ENCODE results near the gene NOS1AP.
"Not testable (repeated sequence)": the region's sequence is repeated elsewhere in the genome, so short reads cannot be mapped to it uniquely, and the experiment has no call there.

The NOS1AP gene

GRCh38 chr1:162070825-162071224 is 1.3 kb downstream of the NOS1AP start:
- Histone ChIP-seq H3K36me3 (ENCODE audit: control insufficient read depth, insufficient read depth, low read length) (no peaks in the 10 kb centered on the region; the same call in 1 of the 2 replicates), H3K27me3 (ENCODE audit: control insufficient read depth, insufficient read depth, low read length) (no peaks in the 10 kb centered on the region), H3K27ac (ENCODE audit: low read length) (no peak overlapping the region), H3K4me1 (ENCODE audit: control insufficient read depth, insufficient read depth, low read length) (peaks cover 6% of the 10 kb centered on the region; the same call in 1 of the 2 replicates), H3K9me3 (ENCODE audit: control insufficient read depth, insufficient read depth, low read length) (no peaks in the 10 kb centered on the region), H3K4me3 (ENCODE audit: low read length) (peak overlapping the region; percentile 88; the same call in 1 of the 2 replicates)
- no peak for DNase-seq (ENCODE audit: low read depth, low spot score)
- no CpG with 5 or more reads among the region's 7 CpGs for WGBS (ENCODE audit: insufficient coverage, insufficient read length)

DNA sequence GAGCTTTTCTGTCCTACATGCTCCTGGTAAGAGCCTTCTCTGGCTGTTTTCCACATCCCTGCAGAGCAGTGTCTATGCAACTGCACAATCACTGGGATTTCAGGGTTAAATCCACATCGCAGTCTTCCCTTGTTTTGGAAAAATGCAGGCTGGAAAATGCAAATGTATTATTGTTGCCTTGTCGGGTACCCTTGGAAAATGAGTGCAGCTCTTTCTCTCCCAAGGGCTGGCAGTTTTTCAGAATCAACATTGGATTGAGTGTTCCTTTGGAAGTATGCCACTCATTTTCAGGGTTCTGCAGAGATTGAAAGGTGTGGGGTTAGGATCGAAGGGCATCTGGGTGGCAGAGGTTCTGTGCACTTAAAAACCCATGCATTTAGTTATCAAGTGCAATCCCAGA is 3.2 kb downstream of the NOS1AP start:
- Histone ChIP-seq H3K27me3 (ENCODE audit: control insufficient read depth, insufficient read depth, low read length) (no peaks in the 10 kb centered on the region), H3K4me1 (ENCODE audit: control insufficient read depth, insufficient read depth, low read length) (peaks cover 6% of the 10 kb centered on the region; the same call in 1 of the 2 replicates), H3K27ac (ENCODE audit: low read length) (no peak overlapping the region), H3K4me3 (ENCODE audit: low read length) (no peak overlapping the region), H3K36me3 (ENCODE audit: control insufficient read depth, insufficient read depth, low read length) (no peaks in the 10 kb centered on the region; the same call in 1 of the 2 replicates), H3K9me3 (ENCODE audit: control insufficient read depth, insufficient read depth, low read length) (no peaks in the 10 kb centered on the region)
- WGBS (ENCODE audit: insufficient coverage, insufficient read length) = no CpG with 5 or more reads among the region's 3 CpGs
- no peak for DNase-seq (ENCODE audit: low read depth, low spot score)

DNA sequence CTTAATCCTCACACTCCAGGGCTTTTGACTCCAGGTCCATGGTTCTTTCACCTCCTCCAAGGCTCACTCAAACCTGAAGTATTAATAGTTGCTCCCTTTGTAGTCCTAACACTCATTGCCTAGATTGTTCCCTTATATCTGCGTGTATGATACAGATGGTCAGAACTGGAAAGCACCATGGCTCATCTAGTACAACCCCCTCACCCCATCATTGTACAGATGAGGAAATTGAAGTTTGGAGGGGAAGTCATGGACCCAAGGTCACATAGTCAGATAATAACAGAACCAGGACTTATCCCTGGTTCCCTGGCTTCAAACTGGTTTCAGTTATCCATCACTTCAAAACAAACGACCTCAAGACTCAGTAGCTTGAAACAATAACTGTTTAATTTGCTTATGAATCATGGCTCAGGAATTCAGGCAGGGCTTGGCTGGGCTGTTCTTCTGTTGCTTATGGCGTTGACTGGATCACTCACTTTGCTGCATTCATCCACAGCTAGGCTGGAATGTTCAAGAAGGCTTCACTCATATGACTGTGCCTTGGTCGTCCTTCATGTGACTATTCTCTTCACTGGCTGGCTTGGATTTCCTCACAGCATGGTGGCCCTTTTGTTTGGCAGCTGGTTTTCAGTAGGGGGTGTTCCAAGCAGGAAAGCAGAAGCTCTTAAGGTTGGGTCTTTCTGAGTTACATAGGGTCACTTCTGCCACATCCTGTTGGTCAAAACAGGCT is 5.0 kb downstream of the NOS1AP start:
- no peak for DNase-seq (ENCODE audit: low read depth, low spot score)
- Histone ChIP-seq H3K36me3 (ENCODE audit: control insufficient read depth, insufficient read depth, low read length) (no peaks in the 10 kb centered on the region; the same call in 1 of the 2 replicates), H3K27ac (ENCODE audit: low read length) (no peak overlapping the region), H3K27me3 (ENCODE audit: control insufficient read depth, insufficient read depth, low read length) (no peaks in the 10 kb centered on the region), H3K9me3 (ENCODE audit: control insufficient read depth, insufficient read depth, low read length) (no peaks in the 10 kb centered on the region), H3K4me3 (ENCODE audit: low read length) (no peak overlapping the region), H3K4me1 (ENCODE audit: control insufficient read depth, insufficient read depth, low read length) (peaks cover 8% of the 10 kb centered on the region)
- WGBS (ENCODE audit: insufficient coverage, insufficient read length) = no CpG with 5 or more reads among the region's 4 CpGs

DNA sequence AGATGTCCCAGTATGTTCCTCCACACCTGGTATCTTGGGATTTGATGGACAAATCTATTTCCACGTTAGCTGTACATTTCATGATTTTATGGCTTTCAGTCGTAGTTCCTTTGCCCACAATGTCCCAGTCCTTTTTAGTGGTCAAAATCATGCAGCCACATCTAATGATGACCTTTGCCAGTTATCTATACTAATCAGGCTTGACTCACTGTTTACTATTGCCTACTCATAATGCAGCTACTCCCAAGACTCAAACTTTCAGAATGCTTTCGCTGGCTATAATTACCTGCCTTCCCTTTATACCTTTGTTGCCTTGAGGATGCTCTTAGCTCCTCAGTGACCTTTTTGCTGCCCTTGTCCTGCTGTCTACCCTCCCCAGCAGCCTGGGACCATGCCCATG is 6.4 kb downstream of the NOS1AP start:
- peaks cover 8% of the 10 kb centered on the region for H3K4me1 ChIP-seq (ENCODE audit: control insufficient read depth, insufficient read depth, low read length)
- no peaks in the 10 kb centered on the region for H3K9me3 ChIP-seq (ENCODE audit: control insufficient read depth, insufficient read depth, low read length)
- H3K27me3 ChIP-seq (ENCODE audit: control insufficient read depth, insufficient read depth, low read length) = no peaks in the 10 kb centered on the region
- no CpG with 5 or more reads among the region's 3 CpGs for WGBS (ENCODE audit: insufficient coverage, insufficient read length)
- H3K27ac ChIP-seq (ENCODE audit: low read length) = no peak overlapping the region
- no peaks in the 10 kb centered on the region for H3K36me3 ChIP-seq (ENCODE audit: control insufficient read depth, insufficient read depth, low read length)
- DNase-seq (ENCODE audit: low read depth, low spot score) = no peak
- no peak overlapping the region for H3K4me3 ChIP-seq (ENCODE audit: low read length)

DNA sequence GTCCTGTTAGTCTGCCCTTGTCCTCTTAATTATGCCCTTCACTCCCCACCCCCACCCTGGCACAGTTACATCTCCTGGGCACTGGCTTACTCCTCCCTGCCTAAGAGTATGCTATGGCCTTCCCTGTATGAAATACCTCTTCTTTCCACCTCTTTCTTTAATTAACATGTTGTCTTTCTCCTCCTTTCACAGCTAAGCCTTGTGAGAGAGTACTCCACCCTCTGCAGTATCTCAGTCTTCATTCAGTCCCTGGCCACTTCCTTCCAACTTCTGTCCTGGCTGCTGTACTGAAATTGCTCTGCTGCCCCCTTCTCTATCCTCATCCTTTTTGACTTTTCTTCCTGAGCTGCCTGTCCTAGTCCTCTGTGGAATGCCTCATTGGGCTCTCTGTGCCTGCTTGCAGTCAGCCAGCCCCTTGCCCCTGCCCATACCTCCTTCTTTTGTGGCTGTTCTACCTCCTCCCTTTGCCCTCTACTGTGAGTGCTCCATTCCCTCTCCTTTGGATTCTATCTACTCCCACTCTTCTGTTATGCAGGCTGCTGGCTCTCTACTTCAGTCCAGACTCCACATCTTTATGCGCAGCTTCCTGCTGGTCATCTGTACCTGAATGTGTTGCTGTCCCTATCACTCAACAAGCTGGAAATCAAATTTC is 8.3 kb downstream of the NOS1AP start:
- DNase-seq (ENCODE audit: low read depth, low spot score) = no peak
- Histone ChIP-seq H3K27me3 (ENCODE audit: control insufficient read depth, insufficient read depth, low read length) (no peaks in the 10 kb centered on the region), H3K27ac (ENCODE audit: low read length) (no peak overlapping the region), H3K36me3 (ENCODE audit: control insufficient read depth, insufficient read depth, low read length) (no peaks in the 10 kb centered on the region), H3K4me1 (ENCODE audit: control insufficient read depth, insufficient read depth, low read length) (peaks cover 2% of the 10 kb centered on the region), H3K4me3 (ENCODE audit: low read length) (no peak overlapping the region), H3K9me3 (ENCODE audit: control insufficient read depth, insufficient read depth, low read length) (no peaks in the 10 kb centered on the region)
- no CpG with 5 or more reads among the region's 1 CpG for WGBS (ENCODE audit: insufficient coverage, insufficient read length)

DNA sequence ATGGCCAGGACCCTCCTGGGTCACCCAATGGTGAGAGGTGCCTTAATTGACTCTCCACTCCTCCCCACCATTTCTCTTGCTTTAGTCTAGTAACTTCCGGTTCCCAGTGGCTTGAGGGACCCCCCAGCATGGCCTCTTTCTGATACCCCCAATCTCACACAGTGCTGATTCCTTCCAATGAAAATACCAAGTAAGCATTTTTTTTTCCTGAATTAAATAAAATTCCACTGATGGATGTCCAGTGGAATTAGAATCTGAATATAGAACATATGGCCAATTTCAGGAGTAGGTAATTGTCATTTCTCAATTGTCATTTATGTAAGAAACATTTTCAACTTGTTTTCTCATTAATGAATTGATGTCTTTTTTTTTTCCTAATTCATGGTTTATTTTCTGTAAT is 9.5 kb downstream of the NOS1AP start:
- peaks cover 2% of the 10 kb centered on the region for H3K4me1 ChIP-seq (ENCODE audit: control insufficient read depth, insufficient read depth, low read length)
- DNase-seq (ENCODE audit: low read depth, low spot score) = no peak
- no peak overlapping the region for H3K27ac ChIP-seq (ENCODE audit: low read length)
- H3K36me3 ChIP-seq (ENCODE audit: control insufficient read depth, insufficient read depth, low read length) = no peaks in the 10 kb centered on the region
- H3K9me3 ChIP-seq (ENCODE audit: control insufficient read depth, insufficient read depth, low read length) = no peaks in the 10 kb centered on the region
- no CpG with 5 or more reads among the region's 1 CpG for WGBS (ENCODE audit: insufficient coverage, insufficient read length)
- no peak overlapping the region for H3K4me3 ChIP-seq (ENCODE audit: low read length)
- no peaks in the 10 kb centered on the region for H3K27me3 ChIP-seq (ENCODE audit: control insufficient read depth, insufficient read depth, low read length)

- H3K36me3 ChIP-seq (ENCODE audit: control insufficient read depth, insufficient read depth, low read length) = no peaks in the 10 kb centered on the region
- whole genome bisulfite sequencing (ENCODE audit: insufficient coverage, insufficient read length) = no CpG with 5 or more reads among the region's 2 CpGs
- H3K4me1 ChIP-seq (ENCODE audit: control insufficient read depth, insufficient read depth, low read length) = peaks cover 2% of the 10 kb centered on the region
- H3K27ac ChIP-seq (ENCODE audit: low read length) = no peak overlapping the region
- H3K9me3 ChIP-seq (ENCODE audit: control insufficient read depth, insufficient read depth, low read length) = no peaks in the 10 kb centered on the region
- no peak overlapping the region for H3K4me3 ChIP-seq (ENCODE audit: low read length)
- no peak for DNase-seq (ENCODE audit: low read depth, low spot score)
- H3K27me3 ChIP-seq (ENCODE audit: control insufficient read depth, insufficient read depth, low read length) = no peaks in the 10 kb centered on the region
These were observed 11.1 kb downstream of the NOS1AP start for GRCh38 chr1:162080472-162081015.

GRCh38 chr1:162081316-162081715 is 11.8 kb downstream of the NOS1AP start:
- no peaks in the 10 kb centered on the region for H3K9me3 ChIP-seq (ENCODE audit: control insufficient read depth, insufficient read depth, low read length)
- H3K27ac ChIP-seq (ENCODE audit: low read length) = no peak overlapping the region
- DNase-seq (ENCODE audit: low read depth, low spot score) = no peak
- no peak overlapping the region for H3K4me3 ChIP-seq (ENCODE audit: low read length)
- no CpG with 5 or more reads among the region's 1 CpG for WGBS (ENCODE audit: insufficient coverage, insufficient read length)
- peaks cover 2% of the 10 kb centered on the region for H3K4me1 ChIP-seq (ENCODE audit: control insufficient read depth, insufficient read depth, low read length)
- H3K36me3 ChIP-seq (ENCODE audit: control insufficient read depth, insufficient read depth, low read length) = no peaks in the 10 kb centered on the region
- H3K27me3 ChIP-seq (ENCODE audit: control insufficient read depth, insufficient read depth, low read length) = no peaks in the 10 kb centered on the region

- not testable (repeated sequence) for H3K36me3 ChIP-seq (ENCODE audit: control insufficient read depth, insufficient read depth, low read length); H3K4me1 ChIP-seq (ENCODE audit: control insufficient read depth, insufficient read depth, low read length); DNase-seq (ENCODE audit: low read depth, low spot score); H3K9me3 ChIP-seq (ENCODE audit: control insufficient read depth, insufficient read depth, low read length); H3K27me3 ChIP-seq (ENCODE audit: control insufficient read depth, insufficient read depth, low read length); H3K27ac ChIP-seq (ENCODE audit: low read length); H3K4me3 ChIP-seq (ENCODE audit: low read length)
- no CpG with 5 or more reads among the region's 2 CpGs for WGBS (ENCODE audit: insufficient coverage, insufficient read length)
These were observed 12.6 kb downstream of the NOS1AP start for GRCh38 chr1:162082080-162082479.

- WGBS (ENCODE audit: insufficient coverage, insufficient read length) = no CpG with 5 or more reads among the region's 2 CpGs
- no peak overlapping the region for H3K27ac ChIP-seq (ENCODE audit: low read length)
- no peaks in the 10 kb centered on the region for H3K9me3 ChIP-seq (ENCODE audit: control insufficient read depth, insufficient read depth, low read length)
- no peaks in the 10 kb centered on the region for H3K36me3 ChIP-seq (ENCODE audit: control insufficient read depth, insufficient read depth, low read length)
- H3K27me3 ChIP-seq (ENCODE audit: control insufficient read depth, insufficient read depth, low read length) = no peaks in the 10 kb centered on the region
- H3K4me1 ChIP-seq (ENCODE audit: control insufficient read depth, insufficient read depth, low read length) = no peaks in the 10 kb centered on the region
- H3K4me3 ChIP-seq (ENCODE audit: low read length) = no peak overlapping the region
- DNase-seq (ENCODE audit: low read depth, low spot score) = no peak
These were observed 13.8 kb downstream of the NOS1AP start for GRCh38 chr1:162083273-162083672.

Measured in iPS DF 6.9 (cell line).